Coronary artery (tissue), 2 donors: Measurements from ENCODE around the gene C2orf81.
"Not testable (repeated sequence)": the region's sequence is repeated elsewhere in the genome, so short reads cannot be mapped to it uniquely, and the experiment has no call there.

Experiments used
- DNase-seq: peaks from one replicate; pipeline ENCODE4 v3.0.0-alpha.2; 2017; ENCODE audit warnings: low spot score
- H3K27ac ChIP-seq, 2 donors: fragments of 200-600 bp; sonication (generic); one replicate each; pipeline ENCODE4 v1.5.1; 2016 to 2019
- H3K4me3 ChIP-seq: fragments of 200-600 bp; sonication (generic); 2 replicates; pipeline ENCODE4 v1.5.1; 2016; ENCODE audit warnings: mild to moderate bottlenecking, moderate library complexity
- TF ChIP-seq, protein P1 (sequence below): fragments of 200-600 bp; sonication (generic); IDR thresholded peaks from one replicate; pipeline ENCODE4 v1.5.1; 2019; ENCODE audit warnings: antibody characterized with exemption

C2orf81 gene

DNA sequence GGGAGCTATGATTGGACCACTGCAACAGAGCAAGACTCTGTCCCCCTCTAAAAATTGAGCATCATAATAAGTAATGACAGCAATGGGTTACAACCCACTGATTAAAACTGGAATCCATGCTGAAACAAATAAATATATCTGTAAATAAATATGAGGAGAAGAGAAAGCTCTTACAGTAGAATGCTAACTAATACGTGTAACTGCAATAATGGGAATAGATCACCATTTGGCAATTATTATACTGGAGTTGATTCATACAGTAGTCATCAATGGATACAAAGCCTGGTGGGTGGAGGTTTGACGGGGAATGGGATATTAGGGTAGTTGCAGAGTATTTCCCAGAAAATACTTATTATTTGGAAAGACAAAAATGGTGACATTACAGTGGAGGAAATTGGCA is 27.4 kb upstream of the C2orf81 start:
- no peak for DNase-seq

GRCh38 chr2:74447230-74447999 is 26.0 kb upstream of the C2orf81 start:
- TF ChIP-seq, protein P1, sequence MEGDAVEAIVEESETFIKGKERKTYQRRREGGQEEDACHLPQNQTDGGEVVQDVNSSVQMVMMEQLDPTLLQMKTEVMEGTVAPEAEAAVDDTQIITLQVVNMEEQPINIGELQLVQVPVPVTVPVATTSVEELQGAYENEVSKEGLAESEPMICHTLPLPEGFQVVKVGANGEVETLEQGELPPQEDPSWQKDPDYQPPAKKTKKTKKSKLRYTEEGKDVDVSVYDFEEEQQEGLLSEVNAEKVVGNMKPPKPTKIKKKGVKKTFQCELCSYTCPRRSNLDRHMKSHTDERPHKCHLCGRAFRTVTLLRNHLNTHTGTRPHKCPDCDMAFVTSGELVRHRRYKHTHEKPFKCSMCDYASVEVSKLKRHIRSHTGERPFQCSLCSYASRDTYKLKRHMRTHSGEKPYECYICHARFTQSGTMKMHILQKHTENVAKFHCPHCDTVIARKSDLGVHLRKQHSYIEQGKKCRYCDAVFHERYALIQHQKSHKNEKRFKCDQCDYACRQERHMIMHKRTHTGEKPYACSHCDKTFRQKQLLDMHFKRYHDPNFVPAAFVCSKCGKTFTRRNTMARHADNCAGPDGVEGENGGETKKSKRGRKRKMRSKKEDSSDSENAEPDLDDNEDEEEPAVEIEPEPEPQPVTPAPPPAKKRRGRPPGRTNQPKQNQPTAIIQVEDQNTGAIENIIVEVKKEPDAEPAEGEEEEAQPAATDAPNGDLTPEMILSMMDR: no peak
- Histone ChIP-seq H3K4me3 (no peak overlapping the region), H3K27ac (no peak overlapping the region)
- DNase-seq: no peak

More for the DNA sequence above, 27.4 kb upstream of the C2orf81 start:
- no peak overlapping the region for H3K4me3 ChIP-seq
- TF ChIP-seq, protein P1: no peak
- H3K27ac ChIP-seq: no peak overlapping the region

DNA sequence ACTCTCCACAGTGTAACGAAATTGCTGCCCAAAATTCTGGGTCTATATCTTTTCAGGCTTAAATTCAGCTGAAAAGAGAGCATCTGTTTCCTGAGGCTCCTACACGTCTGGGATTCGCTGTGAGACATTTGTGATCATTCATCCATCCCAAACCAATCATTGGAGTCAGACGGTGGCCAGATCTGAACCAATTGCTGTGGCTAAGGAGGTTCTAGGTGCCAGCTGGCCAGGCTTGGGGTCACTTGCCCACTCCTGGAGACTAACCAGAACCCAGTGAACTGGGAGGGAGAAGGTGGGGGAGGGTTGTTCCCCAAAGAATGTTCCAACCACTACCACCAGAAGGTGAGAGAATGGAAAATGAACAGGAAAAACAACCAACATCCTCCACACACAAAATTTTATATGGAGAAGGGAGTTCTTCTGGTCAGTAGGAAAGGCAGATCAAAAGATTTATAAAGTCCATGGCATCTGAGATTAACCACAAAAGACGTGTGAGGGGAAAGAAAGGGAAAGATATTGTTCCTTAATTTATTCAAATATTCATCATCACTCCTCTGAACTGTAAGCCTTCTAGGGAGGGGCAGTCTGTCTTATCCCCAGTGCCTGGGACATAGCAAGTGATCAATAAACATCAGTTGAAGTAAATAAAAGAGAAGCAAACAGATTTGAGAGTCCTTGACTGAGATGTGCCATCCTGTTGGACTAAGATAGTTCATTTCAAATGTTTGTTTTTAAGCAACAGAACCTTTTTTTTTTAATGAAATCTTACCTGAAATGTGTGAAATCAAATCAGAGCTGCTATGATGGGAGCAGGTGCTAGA is 23.3 kb upstream of the C2orf81 start:
- DNase-seq: no peak
- H3K4me3 ChIP-seq: no peak overlapping the region
- TF ChIP-seq, protein P1: no peak
- H3K27ac ChIP-seq: no peak overlapping the region

DNA sequence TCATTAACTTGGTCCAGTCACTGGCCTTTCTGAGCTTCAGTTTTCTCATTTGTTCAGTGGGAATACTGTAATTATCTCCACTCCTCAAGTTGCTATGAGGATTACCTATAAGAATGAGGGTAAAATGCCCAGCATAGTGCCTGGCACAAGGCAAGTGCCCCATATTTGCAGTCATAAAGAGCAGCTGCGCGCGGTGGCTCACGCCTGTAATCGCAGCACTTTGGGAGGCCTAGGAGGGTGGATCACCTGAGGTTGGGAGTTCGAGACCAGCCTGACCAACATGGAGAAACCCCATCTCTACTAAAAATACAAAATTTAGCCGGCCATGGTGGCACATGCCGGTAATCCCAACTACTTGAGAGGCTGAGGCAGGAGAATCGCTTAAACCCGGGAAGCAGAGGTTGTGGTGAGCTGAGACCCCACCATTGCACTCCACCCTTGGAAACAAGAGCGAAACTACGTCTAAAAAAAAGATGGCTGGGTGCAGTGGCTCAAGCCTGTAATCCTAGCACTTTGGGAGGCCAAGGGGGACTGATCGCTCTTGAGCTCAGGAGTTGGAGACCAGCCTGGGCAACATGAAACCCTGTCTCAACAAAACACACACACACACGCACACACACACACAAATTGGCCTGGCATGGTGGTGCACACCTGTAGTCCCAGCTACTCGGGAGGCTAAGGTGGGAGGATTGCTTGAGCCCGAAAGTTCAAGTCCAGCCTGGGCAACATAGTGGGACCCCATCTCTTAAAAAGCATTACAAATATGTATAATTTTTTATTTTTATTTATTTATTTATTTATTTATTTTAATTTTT is 21.3 kb upstream of the C2orf81 start:
- H3K27ac ChIP-seq, DNase-seq: not testable (repeated sequence)
- peak overlapping the region; percentile 77 for H3K4me3 ChIP-seq

- TF ChIP-seq, protein P1: no peak
- no peak for DNase-seq
- H3K27ac ChIP-seq: peak within 1 kb of the TSS; percentile 50 to 86
- peak within 1 kb of the TSS; percentile 77 for H3K4me3 ChIP-seq
Measured at GRCh38 chr2:74441690-74442482, 20.5 kb upstream of the C2orf81 start, which contains the start of gene RTKN. Gene RTKN (minus strand): TSS chr2:74441937. CDS start chr2:74441816, 121 bp downstream.

- Histone ChIP-seq H3K27ac (peak overlapping the region; percentile 50 to 86), H3K4me3 (peak overlapping the region; percentile 77)
- no peak for DNase-seq
- TF ChIP-seq, protein P1: no peak
Measured at GRCh38 chr2:74441170-74441689, 19.8 kb upstream of the C2orf81 start.
